Thoracic aorta (tissue), 2 donors: ENCODE data around the gene TRIM14. TPM values are rescaled to one million over a fixed set of nuclear protein-coding genes. Genes with fewer than 3 reads are reported as not detected.

Experiments
- ATAC-seq: fragments of 150-250 bp; one replicate; pipeline ENCODE4 v1.8.0; 2017; ENCODE audit warnings: low read depth; ENCODE audit not compliant: insufficient number of reproducible peaks, low FRiP score
- DNase-seq: peaks from one replicate; pipeline ENCODE4 v3.0.0-alpha.2; 2020; ENCODE audit warnings: low spot score
- H3K27ac ChIP-seq, 2 donors: fragments of 200-600 bp; sonication (generic); 1 replicate in 1 of 2; 2 replicates in 1 of 2; pipeline ENCODE4 v1.5.1; 2016; ENCODE audit warnings: mild to moderate bottlenecking in 2 of 2, moderate library complexity in 2 of 2
- H3K27me3 ChIP-seq: fragments of 200-600 bp; sonication (generic); replicated peaks from 2 replicates; pipeline ENCODE4 v1.6.0; 2016; ENCODE audit warnings: mild to moderate bottlenecking; ENCODE audit not compliant: insufficient read depth
- H3K36me3 ChIP-seq: fragments of 200-600 bp; sonication (generic); one replicate; pipeline ENCODE4 v1.5.1; 2016
- H3K4me1 ChIP-seq, 2 donors: fragments of 200-600 bp; sonication (generic); 1 replicate in 1 of 2; 2 replicates in 1 of 2; pipeline versions ENCODE4 v1.5.1 to v1.6.0; 2016; ENCODE audit warnings: low read depth in 2 of 2, mild to moderate bottlenecking in 1 of 2; ENCODE audit not compliant: control insufficient read depth in 1 of 2
- H3K4me3 ChIP-seq: fragments of 200-600 bp; sonication (generic); 2 replicates; pipeline ENCODE4 v1.5.1; 2016; ENCODE audit warnings: mild to moderate bottlenecking
- H3K9me3 ChIP-seq: fragments of 200-600 bp; sonication (generic); 2 replicates; pipeline ENCODE4 v1.5.1; 2016
- total RNA-seq, 2 donors: library from RNA; depleted of rRNA; stranded (reverse); fragments of >200 nt; gene quantifications; one replicate each; pipeline versions ENCODE4 v1.1.0 to v1.2.3, GENCODE V29; 2016
- TF ChIP-seq, protein P1 (sequence below): fragments of 200-600 bp; sonication (generic); IDR thresholded peaks from one replicate; pipeline ENCODE4 v1.5.1; 2019; ENCODE audit warnings: antibody characterized with exemption

Gene TRIM14
- total RNA-seq, 2 donors from 2014 or later = 5.9 to 22.5 TPM

DNA sequence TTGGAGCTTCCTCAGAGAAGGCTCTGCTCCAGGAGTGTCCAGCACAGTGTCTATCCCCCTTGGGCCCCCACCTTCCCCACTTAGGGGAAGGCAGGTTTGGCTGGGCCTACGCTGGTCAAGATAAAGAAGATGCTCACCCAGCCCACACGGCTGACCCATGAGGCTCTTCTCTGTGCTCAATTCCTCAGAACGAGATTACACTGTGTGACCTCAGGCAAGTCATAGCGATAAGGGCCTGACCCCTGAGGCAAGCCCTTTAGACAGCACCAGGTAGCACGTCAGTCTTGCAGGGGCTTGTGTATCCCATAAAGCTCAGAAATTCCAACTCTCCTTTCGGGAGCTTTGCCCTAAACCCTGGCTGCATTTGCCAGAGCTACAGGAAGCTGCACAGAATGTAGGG lies 40.8 kb upstream of the TRIM14 start:
- no peak overlapping the region for H3K27ac ChIP-seq
- no peak overlapping the region for H3K4me3 ChIP-seq
- TF ChIP-seq, protein P1, sequence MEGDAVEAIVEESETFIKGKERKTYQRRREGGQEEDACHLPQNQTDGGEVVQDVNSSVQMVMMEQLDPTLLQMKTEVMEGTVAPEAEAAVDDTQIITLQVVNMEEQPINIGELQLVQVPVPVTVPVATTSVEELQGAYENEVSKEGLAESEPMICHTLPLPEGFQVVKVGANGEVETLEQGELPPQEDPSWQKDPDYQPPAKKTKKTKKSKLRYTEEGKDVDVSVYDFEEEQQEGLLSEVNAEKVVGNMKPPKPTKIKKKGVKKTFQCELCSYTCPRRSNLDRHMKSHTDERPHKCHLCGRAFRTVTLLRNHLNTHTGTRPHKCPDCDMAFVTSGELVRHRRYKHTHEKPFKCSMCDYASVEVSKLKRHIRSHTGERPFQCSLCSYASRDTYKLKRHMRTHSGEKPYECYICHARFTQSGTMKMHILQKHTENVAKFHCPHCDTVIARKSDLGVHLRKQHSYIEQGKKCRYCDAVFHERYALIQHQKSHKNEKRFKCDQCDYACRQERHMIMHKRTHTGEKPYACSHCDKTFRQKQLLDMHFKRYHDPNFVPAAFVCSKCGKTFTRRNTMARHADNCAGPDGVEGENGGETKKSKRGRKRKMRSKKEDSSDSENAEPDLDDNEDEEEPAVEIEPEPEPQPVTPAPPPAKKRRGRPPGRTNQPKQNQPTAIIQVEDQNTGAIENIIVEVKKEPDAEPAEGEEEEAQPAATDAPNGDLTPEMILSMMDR = no peak
- no peaks in the 10 kb centered on the region for H3K9me3 ChIP-seq
- DNase-seq (no peak), ATAC-seq (no peak)
- no peaks in the 10 kb centered on the region for H3K36me3 ChIP-seq
- H3K4me1 ChIP-seq = no peaks in the 10 kb centered on the region
- no peaks in the 10 kb centered on the region for H3K27me3 ChIP-seq

GRCh38 chr9:98159301-98159700 lies 40.3 kb upstream of the TRIM14 start:
- H3K4me1 ChIP-seq = no peaks in the 10 kb centered on the region
- no peaks in the 10 kb centered on the region for H3K27me3 ChIP-seq
- no peak overlapping the region for H3K4me3 ChIP-seq
- H3K36me3 ChIP-seq = no peaks in the 10 kb centered on the region
- no peak overlapping the region for H3K27ac ChIP-seq
- H3K9me3 ChIP-seq = no peaks in the 10 kb centered on the region
- DNase-seq (no peak), ATAC-seq (no peak)
- TF ChIP-seq, protein P1 = no peak

DNA sequence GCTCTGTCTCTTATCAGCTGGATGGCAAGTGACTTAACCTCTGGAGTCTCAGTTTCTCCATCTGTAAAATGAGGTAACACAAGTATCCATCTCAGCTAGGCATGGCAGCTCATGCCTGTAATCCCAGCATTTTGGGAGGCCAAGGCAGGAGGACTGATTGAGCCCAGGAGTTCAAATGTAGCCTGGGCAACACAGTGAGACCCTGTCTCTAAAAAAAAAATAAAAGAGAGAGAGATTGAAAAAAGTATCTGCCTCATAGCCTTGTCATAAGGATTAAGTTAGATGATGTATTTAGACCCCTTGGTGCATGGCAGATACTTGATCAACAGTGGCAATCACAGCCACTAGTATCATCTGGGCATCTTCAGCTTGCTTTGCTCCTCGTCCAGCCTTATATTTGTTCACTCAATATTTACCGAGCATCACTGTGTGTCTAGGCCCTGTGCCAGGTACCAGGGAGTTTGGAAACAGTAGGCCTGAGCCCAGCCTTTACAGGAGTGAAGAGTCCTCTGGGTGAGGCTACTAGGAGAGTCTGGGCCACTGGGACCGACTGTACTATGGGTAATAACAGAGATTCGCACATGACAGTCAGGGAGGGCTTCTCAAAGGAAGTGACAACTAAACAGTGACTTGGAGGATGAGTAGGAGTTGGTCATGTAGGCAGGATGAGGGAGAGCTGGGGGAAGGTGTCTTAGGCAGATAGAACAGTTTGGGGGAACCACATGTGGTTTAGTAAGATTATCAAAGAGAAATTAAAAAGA lies 39.2 kb upstream of the TRIM14 start:
- no peak for DNase-seq
- no peaks in the 10 kb centered on the region for H3K4me1 ChIP-seq
- no peaks in the 10 kb centered on the region for H3K9me3 ChIP-seq
- ATAC-seq = no peak
- no peak overlapping the region for H3K27ac ChIP-seq
- TF ChIP-seq, protein P1 = no peak
- H3K27me3 ChIP-seq = no peaks in the 10 kb centered on the region
- H3K36me3 ChIP-seq = no peaks in the 10 kb centered on the region
- no peak overlapping the region for H3K4me3 ChIP-seq

- Histone ChIP-seq H3K27me3 (no peaks in the 10 kb centered on the region), H3K4me3 (no peak overlapping the region), H3K9me3 (no peaks in the 10 kb centered on the region), H3K4me1 (no peaks in the 10 kb centered on the region), H3K27ac (no peak overlapping the region), H3K36me3 (no peaks in the 10 kb centered on the region)
- no peak for DNase-seq
- TF ChIP-seq, protein P1 = no peak
- no peak for ATAC-seq
Measured at GRCh38 chr9:98157372-98157771, 38.4 kb upstream of the TRIM14 start.

- no peaks in the 10 kb centered on the region for H3K9me3 ChIP-seq
- ATAC-seq (no peak), DNase-seq (no peak)
- no peaks in the 10 kb centered on the region for H3K36me3 ChIP-seq
- no peak overlapping the region for H3K27ac ChIP-seq
- H3K4me3 ChIP-seq = no peak overlapping the region
- TF ChIP-seq, protein P1 = no peak
- H3K27me3 ChIP-seq = no peaks in the 10 kb centered on the region
- no peaks in the 10 kb centered on the region for H3K4me1 ChIP-seq
Measured at GRCh38 chr9:98154678-98155077, 35.7 kb upstream of the TRIM14 start.
